HepG2 (cell line): Measurements from ENCODE around the gene ARSB. TPM values are rescaled to one million over a fixed set of nuclear protein-coding genes. Genes with fewer than 3 reads are reported as not detected.

Experiments
- EHMT2 ChIP-seq: fragments of 200-600 bp; sonication (generic); IDR thresholded peaks from 2 replicates; pipeline ENCODE4 v1.7.0; 2017; ENCODE audit warnings: antibody characterized with exemption, low read depth, low read length, borderline replicate concordance
- HOXA7 ChIP-seq: sonication (generic); formaldehyde crosslinking; IDR thresholded peaks from 2 replicates; pipeline ENCODE4 v1.8.1; 2022; ENCODE audit warnings: mild to moderate bottlenecking, missing genetic modification reagents, moderate library complexity
- RFXAP ChIP-seq: sonication (generic); formaldehyde crosslinking; IDR thresholded peaks from 2 replicates; pipeline ENCODE4 v1.4.0; 2020; ENCODE audit warnings: missing genetic modification reagents, borderline replicate concordance
- TARDBP ChIP-seq: sonication (generic); formaldehyde crosslinking; IDR thresholded peaks from 2 replicates; pipeline ENCODE4 v1.8.0; 2022; ENCODE audit warnings: mild to moderate bottlenecking, missing genetic modification reagents
- ZNF263 ChIP-seq: sonication (generic); formaldehyde crosslinking; IDR thresholded peaks from 2 replicates; pipeline ENCODE4 v1.4.0; 2020; ENCODE audit warnings: missing genetic modification reagents
- polyA plus RNA-seq, 8 experiments: library from polyadenylated mRNA; depleted of rRNA in 3 of 8; stranded (reverse) in 7 of 8; unstranded in 1 of 8; fragments of >200 nt; fragmentation: Illumina TruSeq in 4 of 8; extraction: Trizol in 4 of 8; gene quantifications; 2 replicates each; pipeline versions ENCODE4 v1.2.1 to v1.2.3, GENCODE V29; 2011 to 2016; ENCODE audit warnings: low read depth in 4 of 8, missing spikeins in 1 of 8, mixed read lengths in 1 of 8; ENCODE audit not compliant: insufficient read depth in 1 of 8
- total RNA-seq, 5 experiments: library from RNA; depleted of rRNA; stranded (reverse); fragments of >200 nt; fragmentation: Illumina TruSeq; extraction: Trizol; gene quantifications; 2 replicates each; pipeline ENCODE4 v1.2.3, GENCODE V29; 2016; ENCODE audit warnings: low read depth in 1 of 5
- TF ChIP-seq, protein P1 (sequence below): sonication (generic); formaldehyde crosslinking; IDR thresholded peaks from 2 replicates; pipeline ENCODE4 v1.4.0; 2020; ENCODE audit warnings: mild to moderate bottlenecking, missing genetic modification reagents
- TF ChIP-seq, protein P2 (sequence below): sonication (generic); formaldehyde crosslinking; IDR thresholded peaks from 2 replicates; pipeline ENCODE4 v1.4.0; 2020; ENCODE audit warnings: missing genetic modification reagents
- TF ChIP-seq, protein P3 (sequence below): IDR thresholded peaks from 2 replicates; pipeline ENCODE4 v1.6.1; 2016; ENCODE audit warnings: missing genetic modification reagents, missing compliant biosample characterization
- TF ChIP-seq, protein P4 (sequence below): sonication (generic); formaldehyde crosslinking; IDR thresholded peaks from 2 replicates; pipeline ENCODE4 v1.5.0; 2020; ENCODE audit warnings: mild to moderate bottlenecking, missing genetic modification reagents, moderate library complexity
- TF ChIP-seq, protein P5 (sequence below): sonication (generic); formaldehyde crosslinking; IDR thresholded peaks from 2 replicates; pipeline ENCODE4 v1.8.0; 2022; ENCODE audit warnings: missing genetic modification reagents, mild to moderate bottlenecking, borderline replicate concordance
- TF ChIP-seq, protein P6 (sequence below): sonication (generic); formaldehyde crosslinking; IDR thresholded peaks from 2 replicates; pipeline ENCODE4 v1.4.0; 2020; ENCODE audit warnings: mild to moderate bottlenecking, missing genetic modification reagents
- TF ChIP-seq, protein P7 (sequence below): sonication (generic); formaldehyde crosslinking; IDR thresholded peaks from 2 replicates; pipeline ENCODE4 v1.5.0; 2020; ENCODE audit warnings: mild to moderate bottlenecking, missing genetic modification reagents, borderline replicate concordance

The ARSB gene
- total and polyA plus RNA-seq, 2 of the 13 experiments (the other 11 are each of a cell fraction or from before 2014, with no cell fraction given), result 52.6 to 66.4 TPM

DNA sequence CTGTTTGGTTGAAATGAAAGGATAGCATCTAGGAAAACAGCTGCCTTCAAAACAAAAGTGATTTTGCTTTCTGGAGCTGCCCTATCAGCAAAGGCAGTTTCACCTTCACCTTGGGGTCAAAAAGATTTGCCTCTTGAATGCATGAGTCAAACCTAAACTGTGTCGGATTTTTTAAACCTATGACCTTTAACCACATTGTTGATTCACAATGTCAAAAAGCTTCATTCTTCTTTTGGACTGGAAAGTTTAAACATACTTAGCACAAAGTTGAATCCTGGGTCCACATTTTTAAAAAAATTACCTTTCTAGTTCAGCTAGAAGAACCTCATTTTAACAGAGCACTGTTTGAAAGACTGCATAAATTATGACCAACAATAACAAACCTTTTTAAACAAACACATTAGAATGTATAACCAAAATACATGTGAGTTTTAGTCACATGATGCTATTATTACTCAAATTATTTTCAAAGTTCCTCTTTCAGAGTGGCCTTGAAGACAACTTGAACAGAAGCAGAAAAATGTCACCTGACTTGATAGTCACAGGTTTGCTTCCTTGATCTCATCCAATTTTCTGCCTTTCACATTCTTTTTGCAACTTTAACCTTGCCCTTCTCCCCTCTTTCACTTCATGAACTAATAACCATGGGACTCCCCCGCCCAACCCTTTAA is 226.8 kb downstream of the ARSB start (continued):
- TF ChIP-seq TARDBP (CRISPR knock-in tag) (peak; percentile 73), EHMT2 (0 out of 2 replicates have a peak, but pooled peaks have one; percentile 28), HOXA7 (CRISPR knock-in tag) (no peak), ZNF263 (CRISPR knock-in tag) (no peak), RFXAP (CRISPR knock-in tag) (no peak)
- TF ChIP-seq, protein P1, sequence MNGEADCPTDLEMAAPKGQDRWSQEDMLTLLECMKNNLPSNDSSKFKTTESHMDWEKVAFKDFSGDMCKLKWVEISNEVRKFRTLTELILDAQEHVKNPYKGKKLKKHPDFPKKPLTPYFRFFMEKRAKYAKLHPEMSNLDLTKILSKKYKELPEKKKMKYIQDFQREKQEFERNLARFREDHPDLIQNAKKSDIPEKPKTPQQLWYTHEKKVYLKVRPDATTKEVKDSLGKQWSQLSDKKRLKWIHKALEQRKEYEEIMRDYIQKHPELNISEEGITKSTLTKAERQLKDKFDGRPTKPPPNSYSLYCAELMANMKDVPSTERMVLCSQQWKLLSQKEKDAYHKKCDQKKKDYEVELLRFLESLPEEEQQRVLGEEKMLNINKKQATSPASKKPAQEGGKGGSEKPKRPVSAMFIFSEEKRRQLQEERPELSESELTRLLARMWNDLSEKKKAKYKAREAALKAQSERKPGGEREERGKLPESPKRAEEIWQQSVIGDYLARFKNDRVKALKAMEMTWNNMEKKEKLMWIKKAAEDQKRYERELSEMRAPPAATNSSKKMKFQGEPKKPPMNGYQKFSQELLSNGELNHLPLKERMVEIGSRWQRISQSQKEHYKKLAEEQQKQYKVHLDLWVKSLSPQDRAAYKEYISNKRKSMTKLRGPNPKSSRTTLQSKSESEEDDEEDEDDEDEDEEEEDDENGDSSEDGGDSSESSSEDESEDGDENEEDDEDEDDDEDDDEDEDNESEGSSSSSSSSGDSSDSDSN (CRISPR knock-in tag), result no peak
- TF ChIP-seq, protein P2, sequence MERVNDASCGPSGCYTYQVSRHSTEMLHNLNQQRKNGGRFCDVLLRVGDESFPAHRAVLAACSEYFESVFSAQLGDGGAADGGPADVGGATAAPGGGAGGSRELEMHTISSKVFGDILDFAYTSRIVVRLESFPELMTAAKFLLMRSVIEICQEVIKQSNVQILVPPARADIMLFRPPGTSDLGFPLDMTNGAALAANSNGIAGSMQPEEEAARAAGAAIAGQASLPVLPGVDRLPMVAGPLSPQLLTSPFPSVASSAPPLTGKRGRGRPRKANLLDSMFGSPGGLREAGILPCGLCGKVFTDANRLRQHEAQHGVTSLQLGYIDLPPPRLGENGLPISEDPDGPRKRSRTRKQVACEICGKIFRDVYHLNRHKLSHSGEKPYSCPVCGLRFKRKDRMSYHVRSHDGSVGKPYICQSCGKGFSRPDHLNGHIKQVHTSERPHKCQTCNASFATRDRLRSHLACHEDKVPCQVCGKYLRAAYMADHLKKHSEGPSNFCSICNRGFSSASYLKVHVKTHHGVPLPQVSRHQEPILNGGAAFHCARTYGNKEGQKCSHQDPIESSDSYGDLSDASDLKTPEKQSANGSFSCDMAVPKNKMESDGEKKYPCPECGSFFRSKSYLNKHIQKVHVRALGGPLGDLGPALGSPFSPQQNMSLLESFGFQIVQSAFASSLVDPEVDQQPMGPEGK (CRISPR knock-in tag), result 0 out of 2 replicates have a peak, but pooled peaks have one; percentile 16
- TF ChIP-seq, protein P3, sequence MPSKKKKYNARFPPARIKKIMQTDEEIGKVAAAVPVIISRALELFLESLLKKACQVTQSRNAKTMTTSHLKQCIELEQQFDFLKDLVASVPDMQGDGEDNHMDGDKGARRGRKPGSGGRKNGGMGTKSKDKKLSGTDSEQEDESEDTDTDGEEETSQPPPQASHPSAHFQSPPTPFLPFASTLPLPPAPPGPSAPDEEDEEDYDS (CRISPR knock-in tag), result peak; percentile 64
- TF ChIP-seq, protein P4, sequence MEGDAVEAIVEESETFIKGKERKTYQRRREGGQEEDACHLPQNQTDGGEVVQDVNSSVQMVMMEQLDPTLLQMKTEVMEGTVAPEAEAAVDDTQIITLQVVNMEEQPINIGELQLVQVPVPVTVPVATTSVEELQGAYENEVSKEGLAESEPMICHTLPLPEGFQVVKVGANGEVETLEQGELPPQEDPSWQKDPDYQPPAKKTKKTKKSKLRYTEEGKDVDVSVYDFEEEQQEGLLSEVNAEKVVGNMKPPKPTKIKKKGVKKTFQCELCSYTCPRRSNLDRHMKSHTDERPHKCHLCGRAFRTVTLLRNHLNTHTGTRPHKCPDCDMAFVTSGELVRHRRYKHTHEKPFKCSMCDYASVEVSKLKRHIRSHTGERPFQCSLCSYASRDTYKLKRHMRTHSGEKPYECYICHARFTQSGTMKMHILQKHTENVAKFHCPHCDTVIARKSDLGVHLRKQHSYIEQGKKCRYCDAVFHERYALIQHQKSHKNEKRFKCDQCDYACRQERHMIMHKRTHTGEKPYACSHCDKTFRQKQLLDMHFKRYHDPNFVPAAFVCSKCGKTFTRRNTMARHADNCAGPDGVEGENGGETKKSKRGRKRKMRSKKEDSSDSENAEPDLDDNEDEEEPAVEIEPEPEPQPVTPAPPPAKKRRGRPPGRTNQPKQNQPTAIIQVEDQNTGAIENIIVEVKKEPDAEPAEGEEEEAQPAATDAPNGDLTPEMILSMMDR, result no peak
- TF ChIP-seq, protein P5, sequence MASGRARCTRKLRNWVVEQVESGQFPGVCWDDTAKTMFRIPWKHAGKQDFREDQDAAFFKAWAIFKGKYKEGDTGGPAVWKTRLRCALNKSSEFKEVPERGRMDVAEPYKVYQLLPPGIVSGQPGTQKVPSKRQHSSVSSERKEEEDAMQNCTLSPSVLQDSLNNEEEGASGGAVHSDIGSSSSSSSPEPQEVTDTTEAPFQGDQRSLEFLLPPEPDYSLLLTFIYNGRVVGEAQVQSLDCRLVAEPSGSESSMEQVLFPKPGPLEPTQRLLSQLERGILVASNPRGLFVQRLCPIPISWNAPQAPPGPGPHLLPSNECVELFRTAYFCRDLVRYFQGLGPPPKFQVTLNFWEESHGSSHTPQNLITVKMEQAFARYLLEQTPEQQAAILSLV (CRISPR knock-in tag), result no peak
- TF ChIP-seq, protein P6, sequence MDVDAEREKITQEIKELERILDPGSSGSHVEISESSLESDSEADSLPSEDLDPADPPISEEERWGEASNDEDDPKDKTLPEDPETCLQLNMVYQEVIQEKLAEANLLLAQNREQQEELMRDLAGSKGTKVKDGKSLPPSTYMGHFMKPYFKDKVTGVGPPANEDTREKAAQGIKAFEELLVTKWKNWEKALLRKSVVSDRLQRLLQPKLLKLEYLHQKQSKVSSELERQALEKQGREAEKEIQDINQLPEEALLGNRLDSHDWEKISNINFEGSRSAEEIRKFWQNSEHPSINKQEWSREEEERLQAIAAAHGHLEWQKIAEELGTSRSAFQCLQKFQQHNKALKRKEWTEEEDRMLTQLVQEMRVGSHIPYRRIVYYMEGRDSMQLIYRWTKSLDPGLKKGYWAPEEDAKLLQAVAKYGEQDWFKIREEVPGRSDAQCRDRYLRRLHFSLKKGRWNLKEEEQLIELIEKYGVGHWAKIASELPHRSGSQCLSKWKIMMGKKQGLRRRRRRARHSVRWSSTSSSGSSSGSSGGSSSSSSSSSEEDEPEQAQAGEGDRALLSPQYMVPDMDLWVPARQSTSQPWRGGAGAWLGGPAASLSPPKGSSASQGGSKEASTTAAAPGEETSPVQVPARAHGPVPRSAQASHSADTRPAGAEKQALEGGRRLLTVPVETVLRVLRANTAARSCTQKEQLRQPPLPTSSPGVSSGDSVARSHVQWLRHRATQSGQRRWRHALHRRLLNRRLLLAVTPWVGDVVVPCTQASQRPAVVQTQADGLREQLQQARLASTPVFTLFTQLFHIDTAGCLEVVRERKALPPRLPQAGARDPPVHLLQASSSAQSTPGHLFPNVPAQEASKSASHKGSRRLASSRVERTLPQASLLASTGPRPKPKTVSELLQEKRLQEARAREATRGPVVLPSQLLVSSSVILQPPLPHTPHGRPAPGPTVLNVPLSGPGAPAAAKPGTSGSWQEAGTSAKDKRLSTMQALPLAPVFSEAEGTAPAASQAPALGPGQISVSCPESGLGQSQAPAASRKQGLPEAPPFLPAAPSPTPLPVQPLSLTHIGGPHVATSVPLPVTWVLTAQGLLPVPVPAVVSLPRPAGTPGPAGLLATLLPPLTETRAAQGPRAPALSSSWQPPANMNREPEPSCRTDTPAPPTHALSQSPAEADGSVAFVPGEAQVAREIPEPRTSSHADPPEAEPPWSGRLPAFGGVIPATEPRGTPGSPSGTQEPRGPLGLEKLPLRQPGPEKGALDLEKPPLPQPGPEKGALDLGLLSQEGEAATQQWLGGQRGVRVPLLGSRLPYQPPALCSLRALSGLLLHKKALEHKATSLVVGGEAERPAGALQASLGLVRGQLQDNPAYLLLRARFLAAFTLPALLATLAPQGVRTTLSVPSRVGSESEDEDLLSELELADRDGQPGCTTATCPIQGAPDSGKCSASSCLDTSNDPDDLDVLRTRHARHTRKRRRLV, result no peak
- TF ChIP-seq, protein P7, sequence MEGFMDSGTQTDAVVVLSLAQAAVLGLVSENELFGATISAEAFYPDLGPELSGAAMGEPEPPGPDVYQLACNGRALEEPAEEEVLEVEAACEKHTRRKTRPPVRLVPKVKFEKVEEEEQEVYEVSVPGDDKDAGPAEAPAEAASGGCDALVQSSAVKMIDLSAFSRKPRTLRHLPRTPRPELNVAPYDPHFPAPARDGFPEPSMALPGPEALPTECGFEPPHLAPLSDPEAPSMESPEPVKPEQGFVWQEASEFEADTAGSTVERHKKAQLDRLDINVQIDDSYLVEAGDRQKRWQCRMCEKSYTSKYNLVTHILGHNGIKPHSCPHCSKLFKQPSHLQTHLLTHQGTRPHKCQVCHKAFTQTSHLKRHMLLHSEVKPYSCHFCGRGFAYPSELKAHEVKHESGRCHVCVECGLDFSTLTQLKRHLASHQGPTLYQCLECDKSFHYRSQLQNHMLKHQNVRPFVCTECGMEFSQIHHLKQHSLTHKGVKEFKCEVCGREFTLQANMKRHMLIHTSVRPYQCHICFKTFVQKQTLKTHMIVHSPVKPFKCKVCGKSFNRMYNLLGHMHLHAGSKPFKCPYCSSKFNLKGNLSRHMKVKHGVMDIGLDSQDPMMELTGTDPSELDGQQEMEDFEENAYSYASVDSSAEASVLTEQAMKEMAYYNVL, result 0 out of 2 replicates have a peak, but pooled peaks have one; percentile 46
